Activated naive CD4-positive, alpha-beta T cell treated with Interleukin-2 at 50 U/mL for 16 hours (primary cell): ENCODE measurements around the gene F3.
A peak's percentile ranks its signal among the peaks of the same experiment; 100 is the strongest.
"Not testable (repeated sequence)": the region's sequence is repeated elsewhere in the genome, so short reads cannot be mapped to it uniquely, and the experiment has no call there.

Experiments used
- DNase-seq: peaks from one replicate; pipeline ENCODE4 v3.0.0-alpha.2; 2020

Gene F3

GRCh38 chr1:94541246-94542087 lies at the start of gene F3:
TSS of gene F3 (minus strand) at chr1:94541759. CDS start at chr1:94541636, 123 bp downstream.
- DNase-seq = peak; percentile 74

DNA sequence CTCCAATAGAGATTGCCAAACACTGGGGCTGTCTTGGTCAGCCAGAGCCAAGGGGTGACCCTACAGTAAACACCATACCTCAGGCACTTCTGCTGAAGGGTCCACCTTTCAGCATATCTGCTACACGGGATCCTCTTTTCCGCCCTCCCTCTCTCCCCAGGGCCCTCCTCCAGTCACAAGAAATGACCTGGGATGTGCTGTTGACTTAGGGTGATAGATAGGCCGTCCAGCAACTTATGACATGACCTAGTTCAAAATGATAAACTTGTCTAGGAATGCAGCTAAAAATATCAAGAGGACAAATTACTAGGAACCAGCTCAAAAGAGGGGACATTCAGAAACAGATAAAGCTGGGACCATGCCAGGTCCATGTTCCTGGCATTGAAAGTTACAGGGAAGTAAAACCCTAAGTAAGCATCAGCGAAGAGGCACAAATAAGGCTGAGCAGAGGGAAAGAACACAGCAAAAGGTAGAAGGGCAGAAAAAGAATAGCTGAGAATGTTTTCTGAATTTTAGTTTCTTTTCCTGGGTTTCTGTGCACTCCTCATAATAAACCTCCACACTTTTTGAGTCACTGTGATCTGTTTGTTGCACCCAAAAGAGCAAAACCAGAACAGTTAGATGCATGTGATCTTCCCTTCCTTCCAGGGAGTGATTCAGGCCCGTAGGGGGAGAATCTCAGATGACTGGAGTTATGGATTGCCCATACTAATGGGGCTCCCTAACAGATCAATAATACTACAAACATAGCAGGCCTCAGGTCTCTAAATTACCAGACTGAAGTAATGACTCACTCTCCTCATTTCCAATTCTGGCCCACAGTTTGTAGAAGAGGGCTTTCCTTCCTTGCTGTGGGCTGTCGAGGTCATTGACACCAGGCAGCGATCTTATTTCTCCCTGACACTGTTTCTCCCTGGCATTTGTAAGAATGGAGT lies 48.9 kb upstream of the F3 start:
- no peak for DNase-seq

DNA sequence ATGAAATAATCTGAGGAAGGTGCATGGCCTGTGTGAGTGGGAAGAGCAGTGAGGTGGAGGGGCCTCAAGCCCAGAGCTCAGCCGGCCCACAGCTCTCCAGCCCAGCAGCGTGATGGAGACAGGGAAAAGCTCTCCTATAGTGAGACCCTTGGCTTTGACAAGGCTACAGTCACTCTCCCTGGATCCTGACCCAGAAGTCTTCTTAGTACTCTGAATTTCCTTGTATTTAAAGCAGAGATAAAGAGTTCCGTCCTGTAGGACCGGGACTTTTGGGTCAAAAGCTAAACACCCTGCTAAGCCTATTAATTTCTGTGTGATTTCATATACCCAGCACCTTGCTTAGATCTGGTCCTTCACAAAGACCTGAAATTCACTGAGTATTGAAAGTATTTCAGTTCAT lies 48.2 kb upstream of the F3 start:
- DNase-seq = no peak

GRCh38 chr1:94582565-94582964 lies 41.0 kb upstream of the F3 start:
- DNase-seq = no peak

DNA sequence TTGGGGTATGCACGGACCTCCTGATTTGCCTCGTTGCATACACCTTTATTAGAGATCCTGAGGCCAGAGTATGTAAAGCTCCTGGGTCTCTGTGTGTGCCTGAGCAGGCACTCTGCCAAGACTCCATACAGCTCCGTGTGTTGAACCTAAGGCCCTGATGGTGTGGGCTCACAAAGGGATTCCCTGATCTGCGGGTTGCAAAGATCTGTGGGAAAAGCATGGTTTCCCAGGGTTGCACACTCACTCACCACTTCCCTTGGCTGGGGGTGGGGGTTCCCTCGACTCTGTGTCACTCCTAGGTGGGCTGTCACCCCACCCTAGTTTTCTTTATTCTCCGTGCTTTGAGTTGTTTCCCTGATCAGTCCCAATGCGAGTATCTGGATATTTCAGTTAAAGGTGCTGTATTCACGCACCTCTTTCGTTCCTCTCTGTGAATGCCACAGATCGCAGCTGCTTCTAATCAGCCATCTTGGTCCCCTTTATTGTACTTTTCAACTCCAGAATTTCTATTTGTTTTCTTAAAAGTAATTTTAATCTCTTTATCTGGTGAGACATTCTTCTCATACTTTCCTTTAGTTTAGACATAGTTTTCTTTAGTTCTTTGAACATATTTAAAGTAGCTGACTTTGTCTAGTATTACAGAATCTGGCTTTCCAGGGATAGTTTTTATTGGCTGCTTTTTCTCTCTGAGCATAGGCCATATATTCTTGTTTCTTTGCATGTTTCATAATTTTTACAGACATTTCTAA lies 39.0 kb upstream of the F3 start:
- DNase-seq = no peak

DNA sequence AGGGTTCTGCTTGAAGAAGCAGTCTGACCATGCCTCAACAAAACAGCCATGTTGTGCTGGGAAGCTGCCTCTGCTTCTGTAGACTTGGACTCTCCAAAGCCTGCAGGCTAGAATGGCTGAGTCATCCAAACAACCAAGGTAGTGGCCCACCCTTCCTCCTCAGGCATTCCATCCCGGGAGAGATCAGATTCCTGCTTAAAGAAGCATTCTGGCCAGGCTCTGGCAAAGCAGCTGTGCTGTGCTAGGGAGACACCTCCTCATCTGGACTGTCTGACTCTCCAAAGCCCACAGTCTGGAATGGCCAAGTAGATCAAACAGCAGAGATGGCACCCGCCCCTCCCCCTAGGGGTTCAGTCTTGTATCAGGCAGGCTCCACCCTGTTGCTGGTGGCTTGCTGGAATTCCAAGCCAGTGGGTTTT lies 38.3 kb upstream of the F3 start:
- no peak for DNase-seq

- no peak for DNase-seq
These were observed 37.3 kb upstream of the F3 start for GRCh38 chr1:94578856-94579255.

DNA sequence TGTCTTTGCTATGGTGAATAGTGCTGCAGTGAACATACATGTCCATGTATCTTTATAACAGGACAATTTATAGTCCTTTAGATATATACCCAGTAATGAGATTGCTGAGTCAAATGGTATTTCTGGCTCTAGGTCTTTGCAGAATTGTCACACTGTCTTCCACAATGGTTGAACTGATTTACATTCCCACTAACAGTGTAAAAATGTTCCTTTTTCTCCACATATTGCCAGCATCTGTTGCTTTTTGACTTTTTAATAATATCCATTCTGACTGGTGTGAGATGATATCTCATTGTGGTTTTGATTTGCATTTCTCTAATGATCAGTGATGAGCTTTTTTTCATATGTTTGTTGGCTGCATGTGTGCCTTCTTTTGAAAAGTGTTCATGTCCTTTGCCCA lies 32.4 kb upstream of the F3 start:
- DNase-seq = not testable (repeated sequence)

DNA sequence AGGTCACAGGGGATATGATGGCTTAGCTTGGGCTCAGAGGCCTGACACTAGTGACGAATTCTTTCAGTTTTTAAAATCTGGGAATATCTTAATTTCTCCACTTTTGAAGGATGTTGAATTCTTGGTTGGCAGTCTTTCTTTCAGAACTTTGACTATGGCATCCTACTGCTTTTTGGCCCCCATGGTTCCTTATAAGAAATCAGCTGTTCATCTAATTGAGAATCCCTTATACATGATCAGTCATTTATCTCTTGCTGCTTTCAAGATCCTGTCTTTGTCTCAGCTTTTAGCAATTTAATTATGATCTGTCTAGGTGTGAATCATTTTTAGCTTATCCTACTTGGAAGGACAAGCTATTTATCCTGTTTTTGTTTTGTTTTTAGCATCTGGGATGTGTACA lies 31.2 kb upstream of the F3 start:
- DNase-seq = no peak

GRCh38 chr1:94570965-94571364 lies 29.4 kb upstream of the F3 start:
- not testable (repeated sequence) for DNase-seq

- DNase-seq = not testable (repeated sequence)
These were observed 27.2 kb upstream of the F3 start for GRCh38 chr1:94568806-94569205.

DNA sequence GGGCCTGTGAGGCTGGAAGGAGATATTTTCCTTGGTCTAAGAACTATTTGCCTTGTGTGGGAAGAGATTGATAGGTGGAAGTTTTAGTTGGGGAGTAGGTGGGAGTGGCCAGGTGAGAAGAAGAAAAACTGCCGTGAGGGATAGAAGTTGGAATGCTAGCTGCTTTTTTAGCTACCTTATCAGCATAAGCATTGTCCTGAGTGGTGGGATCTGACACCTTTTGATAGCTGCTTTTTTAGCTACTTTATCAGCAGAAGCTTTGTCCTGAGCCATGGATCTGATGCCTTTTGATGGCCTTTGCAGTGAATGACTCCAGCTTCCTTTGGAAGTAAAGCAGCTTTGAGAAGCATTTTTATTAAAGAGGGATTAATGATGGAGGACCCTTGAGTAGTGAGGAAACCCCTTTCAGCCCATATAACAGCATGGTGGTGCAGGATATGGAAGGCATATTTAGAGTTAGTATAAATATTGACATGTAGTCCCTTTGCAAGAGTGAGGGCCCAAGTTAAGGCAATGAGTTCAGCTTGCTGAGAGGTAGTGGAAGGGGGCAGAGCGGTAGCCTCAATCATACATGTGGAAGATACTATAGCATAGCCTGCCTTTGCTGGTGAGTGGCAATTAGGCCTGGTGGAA lies 26.5 kb upstream of the F3 start:
- not testable (repeated sequence) for DNase-seq

GRCh38 chr1:94566436-94566835 lies 24.9 kb upstream of the F3 start:
- DNase-seq = not testable (repeated sequence)

DNA sequence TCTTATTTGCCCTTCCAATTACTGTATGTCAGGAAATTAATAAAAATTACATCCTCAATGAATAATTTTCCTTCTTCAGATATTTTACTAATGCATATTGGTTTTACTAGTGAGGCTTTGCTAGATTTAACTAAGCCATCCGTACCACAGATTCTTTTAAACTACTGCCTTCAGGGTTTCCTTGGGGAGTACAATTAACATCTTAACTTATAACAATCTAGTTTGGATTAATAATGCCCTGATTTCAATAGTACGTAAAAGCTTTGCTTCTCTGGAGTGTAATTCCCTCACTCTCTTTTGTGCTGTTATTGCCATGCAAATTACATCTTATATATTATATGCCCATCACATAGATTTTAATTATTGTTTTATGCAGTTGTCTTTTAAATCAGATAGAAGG lies 24.3 kb upstream of the F3 start:
- DNase-seq = no peak

- no peak for DNase-seq
These were observed 21.1 kb upstream of the F3 start for GRCh38 chr1:94562519-94563260.

DNA sequence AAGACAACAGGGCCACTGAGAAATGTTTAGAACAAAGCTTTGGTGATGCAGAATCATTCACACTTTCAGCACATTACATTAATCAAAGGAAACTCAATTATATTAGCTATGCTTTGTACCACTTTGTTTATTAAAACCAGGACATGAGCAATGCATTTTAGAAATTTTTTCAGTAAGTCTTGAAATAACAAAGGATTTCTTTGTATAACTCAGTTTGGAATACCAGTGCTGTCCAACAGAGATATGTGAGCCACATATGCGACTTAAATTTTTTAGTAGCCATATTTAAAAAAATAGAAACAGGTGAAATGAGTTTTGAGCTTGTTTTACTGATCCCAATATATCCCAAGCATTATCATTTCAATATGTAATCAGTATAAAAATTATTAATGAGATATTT lies 18.8 kb upstream of the F3 start:
- DNase-seq = no peak

GRCh38 chr1:94559921-94560320 lies 18.4 kb upstream of the F3 start:
- no peak for DNase-seq

DNA sequence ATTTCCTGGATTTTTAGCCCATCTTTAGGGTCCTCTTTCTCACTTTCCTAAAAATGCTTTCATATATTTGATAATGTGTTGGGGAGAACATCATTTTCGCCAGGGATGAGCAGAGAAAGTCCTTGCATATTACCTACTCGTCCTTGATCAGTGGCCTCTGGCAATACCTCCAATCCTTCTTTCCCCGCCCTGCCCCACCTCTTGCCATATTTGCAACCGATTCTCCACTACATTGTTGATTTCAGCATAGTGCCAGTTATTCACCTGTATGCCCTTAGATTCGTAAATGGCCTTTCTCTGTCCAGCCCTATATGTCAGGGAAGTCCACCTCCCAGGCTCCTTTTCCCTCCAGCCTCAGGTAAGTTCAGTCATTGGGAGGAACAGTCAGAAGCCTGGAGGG lies 13.5 kb upstream of the F3 start:
- no peak for DNase-seq

DNA sequence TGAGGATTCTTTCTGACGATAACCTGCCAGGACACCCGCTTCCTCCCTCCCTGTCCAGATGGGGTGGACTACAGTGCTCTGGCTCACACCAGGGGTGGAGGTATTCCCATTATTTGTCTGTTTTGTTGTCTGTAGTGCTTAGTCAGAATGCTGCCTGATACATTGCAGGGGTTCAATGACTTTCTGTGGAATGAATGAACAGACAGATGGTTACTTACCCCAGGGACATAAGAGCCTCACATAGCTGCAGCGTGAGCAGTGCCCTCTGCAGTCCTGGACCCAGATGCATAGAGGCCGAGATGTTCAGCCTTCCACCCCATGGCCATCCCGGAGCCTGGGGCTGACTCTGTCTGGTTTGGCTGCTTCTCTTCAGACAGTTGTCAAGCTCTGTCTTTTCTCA lies 13.0 kb upstream of the F3 start:
- DNase-seq = no peak

- no peak for DNase-seq
These were observed 12.4 kb upstream of the F3 start for GRCh38 chr1:94553931-94554330.

- DNase-seq = no peak
These were observed 11.8 kb upstream of the F3 start for GRCh38 chr1:94553323-94553730.

GRCh38 chr1:94552071-94552586 lies 10.6 kb upstream of the F3 start:
- DNase-seq = no peak
